Measurements from ENCODE around the gene ABCG2.

Gene ABCG2

GRCh38 chr4:88172987-88173386 lies 14.5 kb upstream of the ABCG2 start:
- no peak for DNase-seq (ENCODE audit: extremely low read depth, low read depth)
- no peak overlapping the region for H3K4me3 ChIP-seq (replicated peaks; ENCODE audit: low read depth, low read length)
- TF ChIP-seq CTCF (IDR thresholded peaks at IDR 0.05; ENCODE audit: low read depth, low read length, missing control alignments) = no peak

DNA sequence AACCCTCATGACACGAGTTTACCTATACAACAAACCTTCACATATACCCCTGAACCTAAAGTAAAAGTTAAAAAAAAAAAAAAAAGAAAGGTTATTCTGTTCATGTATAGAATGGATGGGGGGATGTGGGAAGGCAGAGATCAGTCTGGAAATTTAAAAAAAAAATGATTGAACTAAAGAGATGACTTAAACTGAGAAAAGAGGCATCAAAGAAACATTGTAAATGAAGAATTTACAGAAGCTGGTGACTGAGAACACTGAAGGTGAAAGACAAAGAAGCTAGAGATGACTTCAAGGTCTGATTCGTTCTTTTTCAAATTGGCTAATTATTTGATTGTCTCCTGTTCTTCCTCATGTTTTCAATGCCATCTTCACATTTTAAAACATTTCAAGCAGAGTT lies 12.8 kb upstream of the ABCG2 start:
- no peak overlapping the region for H3K4me3 ChIP-seq (replicated peaks; ENCODE audit: low read depth, low read length)
- DNase-seq (ENCODE audit: extremely low read depth, low read depth) = no peak
- TF ChIP-seq CTCF (IDR thresholded peaks at IDR 0.05; ENCODE audit: low read depth, low read length, missing control alignments) = no peak

GRCh38 chr4:88169298-88169697 lies 10.9 kb upstream of the ABCG2 start:
- no peak for TF ChIP-seq CTCF (IDR thresholded peaks at IDR 0.05; ENCODE audit: low read depth, low read length, missing control alignments)
- DNase-seq (ENCODE audit: extremely low read depth, low read depth) = no peak

DNA sequence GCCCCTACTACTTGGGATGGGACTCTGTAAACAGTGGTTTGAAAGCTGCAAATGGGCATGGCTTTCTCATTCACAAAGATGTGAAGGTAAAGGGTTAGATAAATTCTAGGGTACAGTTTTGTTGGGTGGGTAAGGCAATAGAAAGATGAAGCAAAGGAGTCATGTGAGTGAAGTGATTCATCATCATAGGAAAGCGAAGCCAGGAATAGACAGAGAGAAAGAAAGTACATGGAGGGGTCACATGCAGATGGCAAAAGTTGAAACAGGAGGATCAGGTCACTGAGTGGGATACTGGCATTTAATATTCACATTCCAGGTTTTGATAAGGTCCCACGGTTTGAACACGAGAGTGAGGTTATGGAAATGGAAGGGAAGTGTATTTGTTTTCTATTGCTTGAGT lies 8.2 kb upstream of the ABCG2 start:
- no peak overlapping the region for H3K4me3 ChIP-seq (replicated peaks; ENCODE audit: low read depth, low read length)
- TF ChIP-seq CTCF (IDR thresholded peaks at IDR 0.05; ENCODE audit: low read depth, low read length, missing control alignments) = no peak
- DNase-seq (ENCODE audit: extremely low read depth, low read depth) = no peak

More at GRCh38 chr4:88169298-88169697, 10.9 kb upstream of the ABCG2 start:
- H3K4me3 ChIP-seq (replicated peaks; ENCODE audit: low read depth, low read length) = no peak overlapping the region

GRCh38 chr4:88163336-88163735 lies 4.9 kb upstream of the ABCG2 start:
- TF ChIP-seq CTCF (IDR thresholded peaks at IDR 0.05; ENCODE audit: low read depth, low read length, missing control alignments) = no peak
- no peak for DNase-seq (ENCODE audit: extremely low read depth, low read depth)
- no peak overlapping the region for H3K4me3 ChIP-seq (replicated peaks; ENCODE audit: low read depth, low read length)

GRCh38 chr4:88162626-88163025 lies 4.2 kb upstream of the ABCG2 start:
- no peak overlapping the region for H3K4me3 ChIP-seq (replicated peaks; ENCODE audit: low read depth, low read length)
- DNase-seq (ENCODE audit: extremely low read depth, low read depth) = no peak
- no peak for TF ChIP-seq CTCF (IDR thresholded peaks at IDR 0.05; ENCODE audit: low read depth, low read length, missing control alignments)

GRCh38 chr4:88159229-88159725 lies 838 bp upstream of the ABCG2 start:
- peak overlapping the region; percentile 57 for H3K4me3 ChIP-seq (replicated peaks; ENCODE audit: low read depth, low read length)
- no peak for DNase-seq (ENCODE audit: extremely low read depth, low read depth)
- no peak for TF ChIP-seq CTCF (IDR thresholded peaks at IDR 0.05; ENCODE audit: low read depth, low read length, missing control alignments)

Data from HFF-Myc (cell line).